Activated naive CD8-positive, alpha-beta T cell treated with anti-CD3 and anti-CD28 coated beads, Interleukin-2, amount 10 ng/mL, durations not matched to agents 7 days and 5 days (primary cell): ENCODE measurements around the gene TOR1AIP2. TPM values are rescaled to one million over a fixed set of nuclear protein-coding genes. Genes with fewer than 3 reads are reported as not detected.

Experiments
- ATAC-seq: fragments of 150-1000 bp; cut with Tn5 transposase; one replicate; pipeline ENCODE4 v1.10.0; 2021; ENCODE audit warnings: low read depth, moderate library complexity
- POLR2A ChIA-PET: fragments of 350-600 bp; sonication (Branson Sonifier 250); formaldehyde crosslinking; loops from one replicate; lab custom pipeline; 2021; ENCODE audit warnings: antibody characterized with exemption; lab: Charles Lee
- DNase-seq: peaks from one replicate; pipeline ENCODE4 v3.0.0; 2021
- H3K27ac Mint-ChIP-seq: one replicate; pipeline ENCODE4 v1.8.0; 2022; ENCODE audit warnings: mild to moderate bottlenecking, mixed read lengths
- H3K27me3 Mint-ChIP-seq: one replicate; pipeline ENCODE4 v1.8.0; 2022; ENCODE audit warnings: mild to moderate bottlenecking, moderate library complexity, mixed read lengths
- H3K36me3 Mint-ChIP-seq: one replicate; pipeline ENCODE4 v1.8.0; 2021; ENCODE audit warnings: mild to moderate bottlenecking, mixed read lengths
- H3K4me1 Mint-ChIP-seq: one replicate; pipeline ENCODE4 v1.8.0; 2021; ENCODE audit warnings: mixed read lengths
- H3K4me3 Mint-ChIP-seq: one replicate; pipeline ENCODE4 v1.8.0; 2022; ENCODE audit warnings: mild to moderate bottlenecking, moderate library complexity, mixed read lengths
- H3K9me3 Mint-ChIP-seq: one replicate; pipeline ENCODE4 v1.8.0; 2021; ENCODE audit warnings: mixed read lengths
- total RNA-seq, 2 experiments: library from RNA; stranded (reverse); gene quantifications; one replicate each; pipeline ENCODE4 v1.2.3, GENCODE V29; 2021

The TOR1AIP2 gene
- total RNA-seq, 2 experiments from 2014 or later: 45.6 to 48.5 TPM

GRCh38 chr1:179816196-179816960, 61.2 kb downstream of the TOR1AIP2 start:
- Mint-ChIP-seq H3K9me3 (no peaks in the 10 kb centered on the region), H3K4me1 (peaks cover 11% of the 10 kb centered on the region), H3K27ac (no peak overlapping the region), H3K36me3 (no peaks in the 10 kb centered on the region), H3K27me3 (peaks cover 4% of the 10 kb centered on the region), H3K4me3 (no peak overlapping the region)
- no peak for DNase-seq
- POLR2A ChIA-PET: no interaction called here
- ATAC-seq: no peak

GRCh38 chr1:179815641-179816040, 62.0 kb downstream of the TOR1AIP2 start:
- Mint-ChIP-seq H3K9me3 (no peaks in the 10 kb centered on the region), H3K27me3 (peaks cover 4% of the 10 kb centered on the region), H3K4me1 (peaks cover 11% of the 10 kb centered on the region), H3K27ac (no peak overlapping the region), H3K4me3 (peak overlapping the region; percentile 81), H3K36me3 (no peaks in the 10 kb centered on the region)
- POLR2A ChIA-PET: interaction anchor here (0.6 to 1.9 kb wide), 3 partner anchors 16 to 67 kb away, joined by 3 to 17 read pairs (median 4); partner anchors contain the start of gene TOR1AIP1
- DNase-seq (no peak), ATAC-seq (no peak)

GRCh38 chr1:179814546-179814838, 63.1 kb downstream of the TOR1AIP2 start:
- Mint-ChIP-seq H3K4me3 (peak overlapping the region; percentile 81), H3K9me3 (no peaks in the 10 kb centered on the region), H3K36me3 (no peaks in the 10 kb centered on the region), H3K27ac (no peak overlapping the region), H3K27me3 (peaks cover 4% of the 10 kb centered on the region), H3K4me1 (peaks cover 15% of the 10 kb centered on the region)
- no peak for DNase-seq
- ATAC-seq: peak; percentile 41
- POLR2A ChIA-PET: interaction anchor here (0.7 to 1.9 kb wide), 6 partner anchors 17 to 1102 kb away, joined by 3 to 17 read pairs (median 3); partner anchors contain the start of genes CEP350 and TOR1AIP1

GRCh38 chr1:179813626-179814545, 63.7 kb downstream of the TOR1AIP2 start:
- peak overlapping the region; percentile 81 for H3K4me3 Mint-ChIP-seq
- H3K27ac Mint-ChIP-seq: no peak overlapping the region

GRCh38 chr1:179812501-179813292, 64.9 kb downstream of the TOR1AIP2 start:
- H3K9me3 Mint-ChIP-seq: no peaks in the 10 kb centered on the region
- no peaks in the 10 kb centered on the region for H3K36me3 Mint-ChIP-seq
- ATAC-seq (no peak), DNase-seq (no peak)
- no peak overlapping the region for H3K4me3 Mint-ChIP-seq
- POLR2A ChIA-PET: no interaction called here
- peaks cover 15% of the 10 kb centered on the region for H3K4me1 Mint-ChIP-seq
- no peak overlapping the region for H3K27ac Mint-ChIP-seq
- H3K27me3 Mint-ChIP-seq: peaks cover 2% of the 10 kb centered on the region

More at GRCh38 chr1:179813626-179814545, 63.7 kb downstream of the TOR1AIP2 start:
- POLR2A ChIA-PET: interaction anchor here (0.7 to 1.9 kb wide), 5 partner anchors 18 to 140 kb away, joined by 3 to 17 read pairs (median 3); partner anchors contain the start of genes CEP350 and TOR1AIP1
- no peaks in the 10 kb centered on the region for H3K36me3 Mint-ChIP-seq
- peaks cover 15% of the 10 kb centered on the region for H3K4me1 Mint-ChIP-seq
- DNase-seq: no peak
- no peak for ATAC-seq
- H3K9me3 Mint-ChIP-seq: no peaks in the 10 kb centered on the region
- H3K27me3 Mint-ChIP-seq: peaks cover 3% of the 10 kb centered on the region

- Mint-ChIP-seq H3K4me1 (peaks cover 12% of the 10 kb centered on the region), H3K4me3 (no peak overlapping the region), H3K27me3 (no peaks in the 10 kb centered on the region), H3K36me3 (no peaks in the 10 kb centered on the region), H3K27ac (no peak overlapping the region), H3K9me3 (no peaks in the 10 kb centered on the region)
- no peak for ATAC-seq
- POLR2A ChIA-PET: interaction anchor here (1.0 kb wide), 1 partner anchor 104 kb away, joined by 5 read pairs; no protein-coding TSS in a partner anchor
- DNase-seq: no peak
These were observed 67.3 kb downstream of the TOR1AIP2 start for GRCh38 chr1:179810367-179810715.

- Mint-ChIP-seq H3K4me1 (peaks cover 6% of the 10 kb centered on the region), H3K4me3 (no peak overlapping the region), H3K9me3 (no peaks in the 10 kb centered on the region), H3K36me3 (no peaks in the 10 kb centered on the region), H3K27ac (no peak overlapping the region), H3K27me3 (no peaks in the 10 kb centered on the region)
- POLR2A ChIA-PET: interaction anchor here (1.0 kb wide), 1 partner anchor 103 kb away, joined by 5 read pairs; no protein-coding TSS in a partner anchor
- DNase-seq: peak; percentile 65
- peak; percentile 43 for ATAC-seq
These were observed 67.9 kb downstream of the TOR1AIP2 start for GRCh38 chr1:179809506-179810366.

GRCh38 chr1:179808503-179808902, 69.1 kb downstream of the TOR1AIP2 start:
- ATAC-seq (no peak), DNase-seq (no peak)
- Mint-ChIP-seq H3K4me3 (no peak overlapping the region), H3K27ac (no peak overlapping the region), H3K27me3 (peaks cover 2% of the 10 kb centered on the region), H3K4me1 (peaks cover 4% of the 10 kb centered on the region), H3K9me3 (no peaks in the 10 kb centered on the region), H3K36me3 (no peaks in the 10 kb centered on the region)
- POLR2A ChIA-PET: no interaction called here

GRCh38 chr1:179807691-179808485, 69.7 kb downstream of the TOR1AIP2 start:
- POLR2A ChIA-PET: no interaction called here
- DNase-seq (no peak), ATAC-seq (no peak)
- H3K9me3 Mint-ChIP-seq: no peaks in the 10 kb centered on the region
- H3K4me3 Mint-ChIP-seq: no peak overlapping the region
- no peak overlapping the region for H3K27ac Mint-ChIP-seq
- peaks cover 2% of the 10 kb centered on the region for H3K27me3 Mint-ChIP-seq
- H3K36me3 Mint-ChIP-seq: no peaks in the 10 kb centered on the region
- H3K4me1 Mint-ChIP-seq: peaks cover 4% of the 10 kb centered on the region

GRCh38 chr1:179807291-179807690, 70.3 kb downstream of the TOR1AIP2 start:
- Mint-ChIP-seq H3K4me1 (peaks cover 4% of the 10 kb centered on the region), H3K9me3 (no peaks in the 10 kb centered on the region), H3K27me3 (peaks cover 2% of the 10 kb centered on the region), H3K36me3 (no peaks in the 10 kb centered on the region), H3K27ac (no peak overlapping the region), H3K4me3 (no peak overlapping the region)
- POLR2A ChIA-PET: no interaction called here
- no peak for DNase-seq
- no peak for ATAC-seq

GRCh38 chr1:179806333-179806732, 71.3 kb downstream of the TOR1AIP2 start:
- Mint-ChIP-seq H3K4me3 (no peak overlapping the region), H3K27ac (no peak overlapping the region), H3K4me1 (peaks cover 4% of the 10 kb centered on the region), H3K36me3 (no peaks in the 10 kb centered on the region), H3K9me3 (no peaks in the 10 kb centered on the region), H3K27me3 (peaks cover 2% of the 10 kb centered on the region)
- DNase-seq (no peak), ATAC-seq (no peak)
- POLR2A ChIA-PET: no interaction called here
